Prostate gland (tissue), 2 donors: ENCODE results near the gene DMWD. TPM values are rescaled to one million over a fixed set of nuclear protein-coding genes. Genes with fewer than 3 reads are reported as not detected.
"Not testable (repeated sequence)": the region's sequence is repeated elsewhere in the genome, so short reads cannot be mapped to it uniquely, and the experiment has no call there.

Experiments used
- DNase-seq: peaks from one replicate; pipeline ENCODE4 v3.0.0-alpha.2; 2019; ENCODE audit warnings: low spot score
- H3K27ac ChIP-seq, 2 donors: fragments of 200-600 bp; sonication (generic); 2 replicates each; pipeline ENCODE4 v1.5.1; 2017 to 2019
- H3K27me3 ChIP-seq: fragments of 200-600 bp; sonication (generic); replicated peaks from 2 replicates; pipeline ENCODE4 v1.5.1; 2019; ENCODE audit not compliant: insufficient read depth
- H3K36me3 ChIP-seq, 2 donors: fragments of 200-600 bp; sonication (generic); 1 replicate in 1 of 2; 2 replicates in 1 of 2; pipeline versions ENCODE4 v1.5.1 to v1.8.1; 2017 to 2019
- H3K4me1 ChIP-seq: fragments of 200-600 bp; sonication (generic); replicated peaks from 2 replicates; pipeline ENCODE4 v1.5.1; 2019
- H3K4me3 ChIP-seq, 2 donors: fragments of 200-600 bp; sonication (generic); 2 replicates each; pipeline ENCODE4 v1.5.1; 2017 to 2019
- H3K9me3 ChIP-seq: fragments of 200-600 bp; sonication (generic); 2 replicates; pipeline ENCODE4 v1.5.1; 2017
- POLR2A ChIP-seq: fragments of 450-650 bp; IDR thresholded peaks from one replicate; pipeline ENCODE4 v1.6.1; 2016; ENCODE audit warnings: antibody characterized with exemption, mild to moderate bottlenecking
- POLR2AphosphoS5 ChIP-seq: sonication (generic); formaldehyde crosslinking; IDR thresholded peaks from one replicate; pipeline ENCODE4 v1.6.1; 2017; ENCODE audit warnings: antibody characterized with exemption
- WGBS: methylation state at CpG from one replicate; pipeline ENCODE4 v1.1.5; 2018; 5-methylcytosine and 5-hydroxymethylcytosine counted together
- intact Hi-C: fragments of 100-400 bp; cut with DNase I; formaldehyde crosslinking; loops from one replicate; pipeline ENCODE4 v1.14.2; 2022
- total RNA-seq, 2 donors: library from RNA; depleted of rRNA; stranded (reverse); fragments of >200 nt; gene quantifications; one replicate each; pipeline ENCODE4 v1.1.0, GENCODE V29; 2016
- TF ChIP-seq, protein P1 (sequence below), 4 experiments: fragments of 200-600 bp in 2 of 4; fragments of 450-650 bp in 2 of 4; sonication (generic) in 2 of 4; IDR thresholded peaks; 1 replicate in 3 of 4; 2 replicates in 1 of 4; pipeline ENCODE4 v1.5.1; 2016 to 2019; ENCODE audit warnings: antibody characterized with exemption in 4 of 4, mild to moderate bottlenecking in 2 of 4, moderate library complexity in 2 of 4

The DMWD gene
- total RNA-seq, 2 donors from 2014 or later: 35.5 to 96.7 TPM

DNA sequence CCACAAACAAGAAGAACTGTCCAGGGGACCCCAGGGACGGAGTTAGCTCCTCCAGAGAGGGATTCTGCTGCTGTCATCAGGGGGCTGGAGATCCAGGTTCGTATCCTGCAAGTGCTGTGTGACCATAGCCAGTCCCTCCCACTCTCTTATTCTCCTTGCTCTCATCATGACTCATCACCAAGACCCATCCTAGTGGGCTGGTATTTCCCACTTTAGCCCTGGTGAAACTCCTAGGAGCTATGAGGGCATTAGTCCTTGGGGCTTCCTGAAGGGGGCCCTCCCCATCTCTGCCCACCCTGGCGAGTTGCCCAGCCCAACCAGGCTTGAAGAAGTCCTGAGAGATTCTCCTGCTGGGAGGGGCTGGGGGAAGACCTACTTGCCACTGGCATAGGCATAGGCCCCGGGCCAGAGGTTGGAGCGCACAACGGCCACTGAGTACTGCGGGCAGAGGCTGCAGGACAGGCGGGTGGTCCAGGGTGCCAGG, 7.5 kb upstream of the DMWD start:
- no peak for DNase-seq
- Histone ChIP-seq H3K9me3 (no peaks in the 10 kb centered on the region), H3K27ac (no peak overlapping the region), H3K27me3 (no peaks in the 10 kb centered on the region), H3K36me3 (no peaks in the 10 kb centered on the region), H3K4me1 (no peaks in the 10 kb centered on the region), H3K4me3 (no peak overlapping the region)
- TF ChIP-seq, protein P1, sequence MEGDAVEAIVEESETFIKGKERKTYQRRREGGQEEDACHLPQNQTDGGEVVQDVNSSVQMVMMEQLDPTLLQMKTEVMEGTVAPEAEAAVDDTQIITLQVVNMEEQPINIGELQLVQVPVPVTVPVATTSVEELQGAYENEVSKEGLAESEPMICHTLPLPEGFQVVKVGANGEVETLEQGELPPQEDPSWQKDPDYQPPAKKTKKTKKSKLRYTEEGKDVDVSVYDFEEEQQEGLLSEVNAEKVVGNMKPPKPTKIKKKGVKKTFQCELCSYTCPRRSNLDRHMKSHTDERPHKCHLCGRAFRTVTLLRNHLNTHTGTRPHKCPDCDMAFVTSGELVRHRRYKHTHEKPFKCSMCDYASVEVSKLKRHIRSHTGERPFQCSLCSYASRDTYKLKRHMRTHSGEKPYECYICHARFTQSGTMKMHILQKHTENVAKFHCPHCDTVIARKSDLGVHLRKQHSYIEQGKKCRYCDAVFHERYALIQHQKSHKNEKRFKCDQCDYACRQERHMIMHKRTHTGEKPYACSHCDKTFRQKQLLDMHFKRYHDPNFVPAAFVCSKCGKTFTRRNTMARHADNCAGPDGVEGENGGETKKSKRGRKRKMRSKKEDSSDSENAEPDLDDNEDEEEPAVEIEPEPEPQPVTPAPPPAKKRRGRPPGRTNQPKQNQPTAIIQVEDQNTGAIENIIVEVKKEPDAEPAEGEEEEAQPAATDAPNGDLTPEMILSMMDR (IDR thresholded peaks at IDR 0.05): no peak
- TF ChIP-seq POLR2AphosphoS5: no peak
- WGBS: 81% methylated on average over 8 of the region's 8 CpGs
- intact Hi-C loops: no loop called here

DNA sequence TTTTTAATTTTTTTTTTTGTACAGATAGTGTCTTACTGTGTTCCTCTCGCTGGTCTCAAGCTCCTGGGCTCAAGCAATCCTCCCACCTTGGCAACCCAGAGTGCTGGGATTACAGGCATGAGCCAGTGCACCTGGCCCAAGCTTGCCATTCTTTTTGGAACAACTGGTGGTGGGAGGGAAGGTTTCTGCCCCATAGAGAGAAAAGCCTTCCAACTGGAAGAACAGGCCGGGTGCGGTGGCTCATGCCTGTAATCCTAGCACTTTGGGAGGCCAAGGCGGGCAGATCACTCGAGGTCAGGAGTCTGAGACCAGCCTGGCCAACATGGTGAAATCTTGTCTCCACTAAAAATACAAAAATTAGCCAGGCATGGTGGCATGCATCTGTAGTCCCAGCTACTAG, 6.9 kb upstream of the DMWD start:
- not testable (repeated sequence) for H3K36me3 ChIP-seq, H3K27me3 ChIP-seq, DNase-seq, H3K4me3 ChIP-seq, H3K9me3 ChIP-seq, H3K4me1 ChIP-seq
- peak overlapping the region; percentile 2 to 11 for H3K27ac ChIP-seq
- WGBS: 48% methylated on average over 5 of the region's 5 CpGs
- intact Hi-C loops: loop anchor here (5.0 kb wide), 1 partner anchor 82 kb away; no protein-coding TSS in a partner anchor

DNA sequence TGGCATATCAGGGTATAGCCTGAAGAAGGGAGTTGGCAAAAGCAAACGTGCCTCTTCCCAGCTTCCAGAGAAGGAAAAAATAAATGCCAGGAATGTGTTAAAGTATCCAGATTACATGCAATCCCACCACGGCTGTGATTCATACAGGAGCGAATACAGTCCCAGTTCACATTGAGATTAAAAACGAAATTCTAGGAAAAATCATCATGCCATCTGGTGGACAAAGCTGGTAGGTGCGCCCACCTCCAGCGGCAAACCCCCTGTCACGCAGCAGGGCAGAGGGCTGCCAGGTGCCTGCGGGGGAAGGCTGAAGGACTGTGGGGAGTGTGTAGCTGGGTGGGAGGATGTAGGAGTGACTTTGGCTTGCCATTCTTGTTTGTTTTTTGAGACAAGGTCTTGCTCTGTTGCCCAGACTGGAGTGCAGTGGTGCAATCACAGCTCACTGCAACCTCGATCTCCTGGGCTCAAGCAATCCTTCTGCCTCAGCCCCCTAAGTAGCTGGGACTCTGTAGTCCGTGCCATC, 6.4 kb upstream of the DMWD start:
- H3K9me3 ChIP-seq: no peaks in the 10 kb centered on the region
- no peaks in the 10 kb centered on the region for H3K27me3 ChIP-seq
- no peaks in the 10 kb centered on the region for H3K36me3 ChIP-seq
- no peaks in the 10 kb centered on the region for H3K4me1 ChIP-seq
- TF ChIP-seq, protein P1 (IDR thresholded peaks at IDR 0.05): peak; percentile 75 to 89 (median 86)
- TF ChIP-seq POLR2AphosphoS5 (peak; percentile 60), POLR2A (no peak)
- no peak overlapping the region for H3K4me3 ChIP-seq
- DNase-seq: no peak
- intact Hi-C loops: loop anchor here (5.0 kb wide), 1 partner anchor 82 kb away; no protein-coding TSS in a partner anchor
- 3% methylated on average over 10 of the region's 10 CpGs for WGBS
- H3K27ac ChIP-seq: peak overlapping the region; percentile 2 to 11

DNA sequence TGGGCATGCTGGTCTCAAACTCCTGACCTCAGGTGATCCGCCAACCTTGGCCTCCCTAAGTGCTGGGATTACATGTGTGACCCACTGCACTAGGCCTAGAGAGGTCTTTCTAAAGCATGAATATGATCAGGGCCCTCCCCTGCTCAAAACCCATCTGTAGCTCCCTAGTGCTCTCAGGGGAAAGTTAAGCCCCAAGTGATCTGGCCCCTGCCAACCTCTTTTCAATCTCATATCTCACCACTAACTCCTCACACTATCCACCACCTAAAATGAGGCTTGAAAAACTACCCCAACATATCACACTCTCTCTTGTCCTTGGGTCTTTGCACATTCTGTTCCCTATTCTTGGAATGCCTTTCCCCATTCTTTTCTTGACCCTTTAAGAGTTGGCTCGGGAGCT, 2.0 kb upstream of the DMWD start:
- TF ChIP-seq, protein P1 (IDR thresholded peaks at IDR 0.05): no peak
- TF ChIP-seq POLR2A: no peak
- TF ChIP-seq POLR2AphosphoS5: no peak
- Histone ChIP-seq H3K27me3 (no peaks in the 10 kb centered on the region), H3K36me3 (no peaks in the 10 kb centered on the region), H3K27ac (no peak overlapping the region), H3K4me1 (peaks cover 2% of the 10 kb centered on the region), H3K9me3 (no peaks in the 10 kb centered on the region), H3K4me3 (no peak overlapping the region)
- DNase-seq: no peak
- intact Hi-C loops: loop anchor here (5.0 kb wide), 1 partner anchor 77 kb away; no protein-coding TSS in a partner anchor
- WGBS: 80% methylated on average over 2 of the region's 2 CpGs

DNA sequence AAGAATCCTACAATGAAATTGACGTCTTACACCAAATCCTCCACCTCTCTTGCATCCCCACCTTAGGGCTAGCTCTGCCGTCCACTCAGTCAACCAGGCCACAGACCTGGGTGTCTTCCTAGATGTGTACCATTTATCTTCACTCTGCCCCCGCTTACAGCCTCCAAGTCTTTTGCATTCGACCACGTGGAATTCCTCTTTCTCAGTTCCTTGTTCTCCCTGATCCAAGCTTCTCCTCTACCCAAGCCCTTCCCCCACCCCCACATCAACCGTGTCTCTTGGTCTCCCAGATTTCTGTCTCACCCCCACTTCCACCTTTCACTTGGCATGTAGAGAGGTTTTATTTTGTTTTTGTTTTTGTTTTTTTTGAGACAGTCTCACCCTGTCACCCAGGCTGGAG, 1.2 kb upstream of the DMWD start:
- 59% methylated on average over 6 of the region's 6 CpGs for WGBS
- intact Hi-C loops: no loop called here
- DNase-seq: no peak
- no peaks in the 10 kb centered on the region for H3K36me3 ChIP-seq
- TF ChIP-seq POLR2A (no peak), POLR2AphosphoS5 (no peak)
- TF ChIP-seq, protein P1 (IDR thresholded peaks at IDR 0.05): no peak
- H3K4me3 ChIP-seq: no peak overlapping the region
- H3K27me3 ChIP-seq: no peaks in the 10 kb centered on the region
- no peak overlapping the region for H3K27ac ChIP-seq
- no peaks in the 10 kb centered on the region for H3K9me3 ChIP-seq
- peaks cover 2% of the 10 kb centered on the region for H3K4me1 ChIP-seq
